SJSA1 (cell line): ENCODE results near the gene FGFRL1. TPM values are rescaled to one million over a fixed set of nuclear protein-coding genes. Genes with fewer than 3 reads are reported as not detected.

ENCODE experiments used
- DNase-seq, 2 experiments: peaks; one replicate each; pipeline ENCODE4 v3.0.0-alpha.2; 2015 to 2020; ENCODE audit warnings: low spot score in 2 of 2, low read depth in 1 of 2
- H3K27ac ChIP-seq: fragments of 250-450 bp; sonication (Bioruptor Pico); 2 replicates; pipeline ENCODE4 v1.5.1; 2020; ENCODE audit warnings: mild to moderate bottlenecking, moderate library complexity
- H3K27me3 ChIP-seq: fragments of 250-450 bp; sonication (Bioruptor Pico); replicated peaks from 2 replicates; pipeline ENCODE4 v1.5.1; 2020; ENCODE audit warnings: mild to moderate bottlenecking, moderate library complexity
- H3K36me3 ChIP-seq: fragments of 250-450 bp; sonication (Bioruptor Pico); 2 replicates; pipeline ENCODE4 v1.5.1; 2020; ENCODE audit warnings: mild to moderate bottlenecking
- H3K4me1 ChIP-seq: fragments of 250-450 bp; sonication (Bioruptor Pico); replicated peaks from 2 replicates; pipeline ENCODE4 v1.6.1; 2021; ENCODE audit warnings: mild to moderate bottlenecking
- H3K4me3 ChIP-seq: fragments of 250-450 bp; sonication (Bioruptor Pico); 2 replicates; pipeline ENCODE4 v1.5.1; 2020; ENCODE audit warnings: mild to moderate bottlenecking
- H3K9me3 ChIP-seq: fragments of 250-450 bp; sonication (Bioruptor Pico); replicated peaks from 2 replicates; pipeline ENCODE4 v1.5.1; 2020; ENCODE audit warnings: mild to moderate bottlenecking
- total RNA-seq: library from RNA; depleted of rRNA; stranded (reverse); fragments of >200 nt; shearing (Covaris generic); gene quantifications from 2 replicates; pipeline ENCODE4 v1.2.3, GENCODE V29; 2014

The FGFRL1 gene
- total RNA-seq, 1 experiment from 2014 or later: 21.5 TPM

- no peak overlapping the region for H3K27ac ChIP-seq
- no peaks in the 10 kb centered on the region; the same call in 1 of the 2 replicates for H3K36me3 ChIP-seq
- no peaks in the 10 kb centered on the region for H3K9me3 ChIP-seq
- no peak for DNase-seq
- H3K4me1 ChIP-seq: peaks cover 14% of the 10 kb centered on the region
- peaks cover 11% of the 10 kb centered on the region for H3K27me3 ChIP-seq
- H3K4me3 ChIP-seq: no peak overlapping the region
These were observed 3.1 kb downstream of the FGFRL1 start for GRCh38 chr4:1014291-1015167.

DNA sequence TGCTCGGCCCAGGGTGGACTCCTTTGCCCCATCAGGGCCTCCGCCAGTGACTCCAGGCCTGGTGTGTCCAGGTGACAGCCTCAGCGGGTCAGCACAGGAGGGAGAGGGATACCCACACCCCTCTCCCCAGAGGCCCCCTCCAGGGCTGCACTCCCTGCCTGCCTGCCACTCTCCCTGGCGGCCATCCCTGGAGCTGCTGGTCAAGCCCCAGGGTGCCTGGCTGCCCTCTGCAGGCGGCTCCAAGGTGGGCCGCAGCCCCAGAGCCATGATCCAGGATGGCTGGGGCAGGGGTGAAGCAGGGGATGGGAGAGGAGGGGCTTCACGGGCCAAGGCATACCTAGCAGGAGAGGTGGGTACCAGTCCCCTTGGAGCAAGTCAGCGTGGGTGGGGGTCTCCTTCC lies 3.8 kb downstream of the FGFRL1 start:
- no peaks in the 10 kb centered on the region; the same call in 1 of the 2 replicates for H3K36me3 ChIP-seq
- DNase-seq: no peak

GRCh38 chr4:1015746-1016145 lies 4.3 kb downstream of the FGFRL1 start:
- Histone ChIP-seq H3K4me1 (peaks cover 3% of the 10 kb centered on the region), H3K27me3 (peaks cover 2% of the 10 kb centered on the region; the same call in 1 of the 2 replicates), H3K27ac (no peak overlapping the region), H3K4me3 (no peak overlapping the region), H3K36me3 (no peaks in the 10 kb centered on the region; the same call in 1 of the 2 replicates), H3K9me3 (no peaks in the 10 kb centered on the region)
- no peak for DNase-seq

More for the DNA sequence above, 3.8 kb downstream of the FGFRL1 start:
- no peak overlapping the region for H3K27ac ChIP-seq
- H3K27me3 ChIP-seq: peaks cover 7% of the 10 kb centered on the region
- no peaks in the 10 kb centered on the region for H3K9me3 ChIP-seq
- no peak overlapping the region for H3K4me3 ChIP-seq
- peaks cover 9% of the 10 kb centered on the region for H3K4me1 ChIP-seq

- H3K9me3 ChIP-seq: no peaks in the 10 kb centered on the region
- H3K4me1 ChIP-seq: no peaks in the 10 kb centered on the region; the same call in 1 of the 2 replicates
- no peak for DNase-seq
These were observed 5.8 kb downstream of the FGFRL1 start for GRCh38 chr4:1017211-1017610.

GRCh38 chr4:1017706-1018105 lies 6.3 kb downstream of the FGFRL1 start:
- Histone ChIP-seq H3K27me3 (no peaks in the 10 kb centered on the region), H3K36me3 (no peaks in the 10 kb centered on the region; the same call in 1 of the 2 replicates), H3K27ac (no peak overlapping the region), H3K9me3 (no peaks in the 10 kb centered on the region), H3K4me1 (no peaks in the 10 kb centered on the region), H3K4me3 (no peak overlapping the region)
- DNase-seq: no peak

More at GRCh38 chr4:1017211-1017610, 5.8 kb downstream of the FGFRL1 start:
- Histone ChIP-seq H3K27ac (no peak overlapping the region), H3K27me3 (no peaks in the 10 kb centered on the region), H3K36me3 (no peaks in the 10 kb centered on the region; the same call in 1 of the 2 replicates), H3K4me3 (no peak overlapping the region)

DNA sequence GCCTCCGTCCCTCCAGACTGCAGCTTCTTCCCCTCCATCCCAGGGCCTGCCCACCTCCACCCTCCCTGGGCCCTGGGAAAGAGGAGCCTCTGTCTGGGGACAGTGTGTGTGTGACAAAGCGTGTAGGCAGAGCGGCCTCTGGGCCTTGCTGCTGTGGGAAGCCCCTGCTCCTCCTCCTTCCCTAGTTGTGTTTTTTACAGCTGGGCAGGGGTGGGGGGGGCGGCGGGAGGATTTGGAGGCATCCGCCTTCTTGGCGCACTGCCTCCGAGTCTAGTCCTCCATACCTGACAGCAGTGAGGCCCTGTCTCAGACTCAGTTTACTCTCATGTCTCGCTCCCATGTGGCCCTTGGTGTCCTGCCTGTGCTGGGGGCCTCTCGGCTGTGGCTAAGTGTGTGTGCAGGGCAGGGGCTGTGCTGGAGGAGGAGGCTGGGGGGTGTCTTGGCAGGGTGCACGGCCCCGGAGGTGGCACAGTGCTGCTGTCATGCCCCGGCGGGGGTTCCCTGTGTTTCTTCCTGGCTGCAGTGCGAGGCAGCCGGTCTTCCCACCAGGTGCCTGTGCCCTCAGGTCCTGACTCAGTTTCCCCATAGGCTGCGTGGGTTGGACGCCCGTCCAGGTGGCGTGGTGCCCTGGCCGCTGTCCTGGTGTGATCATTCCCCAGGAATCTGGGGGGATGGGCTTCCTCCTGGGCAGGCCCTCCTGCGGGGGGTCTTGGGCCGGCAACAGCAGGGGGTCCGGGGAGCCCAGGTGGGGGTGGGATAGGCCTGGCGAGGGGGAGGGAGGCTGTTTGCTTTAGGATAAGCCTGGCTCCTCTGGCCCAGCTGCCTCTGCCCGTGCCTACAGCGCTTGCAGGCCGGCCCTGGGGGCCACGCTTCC lies 7.0 kb downstream of the FGFRL1 start:
- DNase-seq: no peak
- H3K27me3 ChIP-seq: no peaks in the 10 kb centered on the region
- no peak overlapping the region for H3K4me3 ChIP-seq
- no peaks in the 10 kb centered on the region for H3K36me3 ChIP-seq
- H3K4me1 ChIP-seq: no peaks in the 10 kb centered on the region
- H3K9me3 ChIP-seq: no peaks in the 10 kb centered on the region
- H3K27ac ChIP-seq: no peak overlapping the region

DNA sequence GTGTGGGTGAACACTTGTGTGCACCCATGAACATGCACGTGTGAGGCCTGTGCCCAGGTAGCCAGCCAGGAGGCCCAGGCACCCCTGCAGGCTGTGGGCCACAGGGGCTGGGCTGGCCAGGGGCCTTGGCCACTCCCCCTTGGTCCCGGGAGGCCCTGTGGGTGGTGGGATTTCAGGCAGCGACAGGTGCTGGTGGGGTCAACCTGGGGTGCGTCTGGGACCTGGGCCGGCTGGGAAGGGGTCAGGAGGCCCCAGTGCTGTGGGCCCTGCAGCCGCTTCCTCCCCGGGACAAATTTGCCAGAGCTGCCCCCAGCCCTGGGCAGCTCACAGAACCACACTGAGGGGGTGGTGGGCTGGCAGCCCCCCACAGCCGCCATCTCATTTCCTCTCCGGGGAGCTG lies 7.9 kb downstream of the FGFRL1 start:
- H3K27me3 ChIP-seq: no peaks in the 10 kb centered on the region
- H3K9me3 ChIP-seq: no peaks in the 10 kb centered on the region
- no peak overlapping the region for H3K4me3 ChIP-seq
- no peak overlapping the region for H3K27ac ChIP-seq
- H3K36me3 ChIP-seq: no peaks in the 10 kb centered on the region
- no peak for DNase-seq
- no peaks in the 10 kb centered on the region for H3K4me1 ChIP-seq

DNA sequence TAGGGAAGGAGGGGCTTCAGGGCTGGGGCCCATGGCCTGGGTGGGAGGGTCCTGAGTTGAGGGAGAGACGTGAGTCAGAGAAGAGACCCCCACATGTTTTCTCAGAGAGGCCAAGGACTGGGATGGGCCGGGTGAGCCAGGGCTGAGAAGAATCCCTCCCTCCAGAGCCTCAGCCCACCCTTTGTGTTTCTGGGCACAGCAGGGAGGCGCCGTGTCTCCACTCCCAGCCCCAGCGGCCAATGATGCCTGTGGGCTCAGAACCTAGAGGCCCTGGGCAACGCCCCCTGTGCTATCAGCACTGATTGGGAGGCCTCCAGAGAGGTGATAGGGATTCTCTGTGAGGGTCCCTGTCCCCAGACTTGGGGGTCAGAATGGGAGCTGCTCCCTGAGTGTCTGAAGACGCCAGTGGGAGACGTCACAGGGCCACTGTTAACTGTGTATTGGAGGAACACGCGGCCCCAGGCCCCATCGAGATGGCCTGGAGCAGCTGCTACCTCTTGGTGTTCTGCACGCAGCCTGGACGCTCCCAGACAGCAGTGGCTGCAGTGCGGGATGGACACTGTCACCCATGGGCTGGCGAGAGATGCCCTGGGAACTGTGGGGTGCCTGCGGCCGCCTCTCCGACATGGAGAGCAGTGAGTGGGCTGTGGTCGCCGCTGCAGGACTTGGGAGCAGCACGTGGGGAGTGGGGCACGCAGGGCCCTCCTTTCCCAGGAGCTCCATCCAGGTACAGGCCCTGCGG lies 8.5 kb downstream of the FGFRL1 start:
- Histone ChIP-seq H3K36me3 (no peaks in the 10 kb centered on the region), H3K9me3 (no peaks in the 10 kb centered on the region), H3K27ac (no peak overlapping the region), H3K4me3 (no peak overlapping the region), H3K27me3 (no peaks in the 10 kb centered on the region), H3K4me1 (no peaks in the 10 kb centered on the region)
- DNase-seq: no peak

DNA sequence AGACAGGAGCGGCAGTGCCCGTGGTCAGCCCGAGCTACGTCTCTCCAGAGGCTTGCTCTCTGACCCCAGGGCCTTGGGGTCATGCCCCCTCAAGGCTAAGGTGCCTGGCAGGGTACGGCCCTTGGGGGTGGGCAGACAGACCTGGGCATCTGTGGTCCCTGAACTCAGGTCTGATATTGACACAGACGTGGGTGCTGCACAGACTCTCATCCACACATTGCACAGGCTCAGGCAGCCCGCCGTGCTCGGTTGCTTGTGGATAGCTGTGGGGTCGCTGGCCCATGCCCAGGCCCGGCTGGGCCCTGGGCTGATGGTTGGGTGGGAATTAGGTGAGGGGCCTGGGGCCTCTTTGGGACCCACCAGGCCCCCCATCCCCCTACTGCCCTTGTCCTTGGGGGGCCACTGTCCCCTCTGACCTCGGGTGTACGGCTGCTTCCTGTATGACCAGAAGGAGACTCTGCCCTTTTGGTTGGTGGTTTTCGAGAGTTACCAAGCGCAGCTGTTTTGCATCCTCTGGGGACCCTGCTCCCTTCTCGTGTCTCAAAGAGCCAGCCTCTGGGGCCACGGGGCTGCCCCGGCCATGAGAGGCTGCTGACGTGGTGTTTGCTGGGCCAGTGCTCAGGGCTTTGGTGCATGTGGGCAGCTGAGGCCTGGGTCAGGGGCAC lies 10.1 kb downstream of the FGFRL1 start:
- no peak for DNase-seq
- Histone ChIP-seq H3K4me3 (no peak overlapping the region), H3K4me1 (peaks cover 9% of the 10 kb centered on the region), H3K9me3 (no peaks in the 10 kb centered on the region), H3K27ac (no peak overlapping the region), H3K36me3 (peaks cover 8% of the 10 kb centered on the region; the same call in 1 of the 2 replicates), H3K27me3 (no peaks in the 10 kb centered on the region)

DNA sequence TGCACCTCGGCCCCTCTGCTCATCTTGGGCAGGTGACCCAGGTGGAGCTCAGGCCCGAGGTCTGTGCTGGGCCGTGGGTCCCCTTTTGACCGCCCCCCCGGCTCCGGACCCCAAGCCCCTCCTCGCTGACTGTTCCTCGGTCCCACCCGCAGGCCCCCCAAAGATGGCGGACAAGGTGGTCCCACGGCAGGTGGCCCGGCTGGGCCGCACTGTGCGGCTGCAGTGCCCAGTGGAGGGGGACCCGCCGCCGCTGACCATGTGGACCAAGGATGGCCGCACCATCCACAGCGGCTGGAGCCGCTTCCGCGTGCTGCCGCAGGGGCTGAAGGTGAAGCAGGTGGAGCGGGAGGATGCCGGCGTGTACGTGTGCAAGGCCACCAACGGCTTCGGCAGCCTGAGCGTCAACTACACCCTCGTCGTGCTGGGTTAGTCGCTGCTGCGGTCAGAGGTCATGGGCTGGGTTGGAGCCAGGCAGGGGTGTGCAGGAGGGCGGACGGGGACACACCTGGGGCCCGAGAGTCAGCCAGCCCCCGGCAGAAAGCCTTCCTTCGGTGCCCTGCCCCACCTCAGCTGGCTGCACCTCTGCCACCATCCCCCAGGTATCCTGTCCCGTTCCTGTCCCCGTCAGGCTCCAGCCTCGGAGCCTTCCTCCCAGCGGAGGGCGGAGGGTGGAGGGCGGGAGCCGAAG lies 10.8 kb downstream of the FGFRL1 start:
- Histone ChIP-seq H3K36me3 (peaks cover 8% of the 10 kb centered on the region; the same call in 1 of the 2 replicates), H3K27ac (no peak overlapping the region), H3K9me3 (no peaks in the 10 kb centered on the region), H3K27me3 (no peaks in the 10 kb centered on the region), H3K4me3 (no peak overlapping the region), H3K4me1 (peaks cover 14% of the 10 kb centered on the region)
- no peak for DNase-seq

DNA sequence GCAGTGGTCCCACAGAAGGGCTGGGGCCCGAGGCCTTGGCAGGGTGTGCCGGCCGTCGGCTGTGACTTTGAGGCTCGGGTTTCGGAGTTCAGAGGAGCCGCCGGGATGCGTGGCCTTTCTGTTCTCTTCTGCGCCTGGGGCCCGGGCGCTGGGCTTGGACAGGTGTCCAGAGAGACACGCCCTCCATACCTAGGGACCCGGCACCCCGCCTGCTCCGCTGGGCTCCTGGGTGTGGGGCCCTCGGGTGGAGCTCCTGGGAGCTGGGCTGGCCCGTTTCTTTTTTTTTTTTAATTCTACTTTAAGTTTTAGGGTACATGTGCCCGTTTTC lies 11.3 kb downstream of the FGFRL1 start:
- Histone ChIP-seq H3K4me1 (peaks cover 19% of the 10 kb centered on the region), H3K27ac (no peak overlapping the region), H3K9me3 (no peaks in the 10 kb centered on the region), H3K4me3 (no peak overlapping the region), H3K27me3 (no peaks in the 10 kb centered on the region), H3K36me3 (peaks cover 8% of the 10 kb centered on the region; the same call in 1 of the 2 replicates)
- no peak for DNase-seq

- H3K27ac ChIP-seq: no peak overlapping the region
- no peaks in the 10 kb centered on the region for H3K27me3 ChIP-seq
- H3K9me3 ChIP-seq: no peaks in the 10 kb centered on the region
- H3K4me3 ChIP-seq: no peak overlapping the region
- peaks cover 8% of the 10 kb centered on the region; the same call in 1 of the 2 replicates for H3K36me3 ChIP-seq
- no peak for DNase-seq
- peaks cover 24% of the 10 kb centered on the region for H3K4me1 ChIP-seq
These were observed 11.7 kb downstream of the FGFRL1 start for GRCh38 chr4:1023075-1023640.
